ENCODE measurements around the gene CYB561A3. TPM values are rescaled to one million over a fixed set of nuclear protein-coding genes. Genes with fewer than 3 reads are reported as not detected.

Gene CYB561A3
- total and polyA plus RNA-seq, 2 of the 13 experiments (the other 11 are each of a cell fraction or from before 2014, with no cell fraction given), result 11.4 to 14.9 TPM

GRCh38 chr11:61332797-61333549 lies 28.7 kb downstream of the CYB561A3 start, which contains the start of the genes DDB1 and TKFC (continued):
- TF ChIP-seq NFYB (CRISPR knock-in tag; IDR thresholded peaks at IDR 0.05), result peak; percentile 65
- peak; percentile 87 for TF ChIP-seq ZNF788 (CRISPR knock-in tag; IDR thresholded peaks at IDR 0.05; ENCODE audit: borderline replicate concordance)
- TF ChIP-seq ZNF703 (CRISPR knock-in tag; IDR thresholded peaks at IDR 0.05; ENCODE audit: borderline replicate concordance), result peak; percentile 50; the same call in 1 of the 2 replicates
- TF ChIP-seq, protein P1, sequence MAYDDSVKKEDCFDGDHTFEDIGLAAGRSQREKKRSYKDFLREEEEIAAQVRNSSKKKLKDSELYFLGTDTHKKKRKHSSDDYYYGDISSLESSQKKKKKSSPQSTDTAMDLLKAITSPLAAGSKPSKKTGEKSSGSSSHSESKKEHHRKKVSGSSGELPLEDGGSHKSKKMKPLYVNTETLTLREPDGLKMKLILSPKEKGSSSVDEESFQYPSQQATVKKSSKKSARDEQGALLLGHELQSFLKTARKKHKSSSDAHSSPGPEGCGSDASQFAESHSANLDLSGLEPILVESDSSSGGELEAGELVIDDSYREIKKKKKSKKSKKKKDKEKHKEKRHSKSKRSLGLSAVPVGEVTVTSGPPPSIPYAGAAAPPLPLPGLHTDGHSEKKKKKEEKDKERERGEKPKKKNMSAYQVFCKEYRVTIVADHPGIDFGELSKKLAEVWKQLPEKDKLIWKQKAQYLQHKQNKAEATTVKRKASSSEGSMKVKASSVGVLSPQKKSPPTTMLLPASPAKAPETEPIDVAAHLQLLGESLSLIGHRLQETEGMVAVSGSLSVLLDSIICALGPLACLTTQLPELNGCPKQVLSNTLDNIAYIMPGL (CRISPR knock-in tag; IDR thresholded peaks at IDR 0.05; ENCODE audit: borderline replicate concordance in 1 of 2, low read depth in 1 of 2), result peak; percentile 83 to 90
- TF ChIP-seq ZNF543 (CRISPR knock-in tag; IDR thresholded peaks at IDR 0.05), result peak; percentile 92; the same call in 1 of the 2 replicates
- no peak for TF ChIP-seq PCBP2 (optimal IDR thresholded peaks at IDR 0.05; ENCODE audit: low read depth, low read length, poor library complexity, severe bottlenecking)
- TF ChIP-seq GTF2F1 (IDR thresholded peaks at IDR 0.05; ENCODE audit: low read length), result 0 out of 2 replicates have a peak, but pooled peaks have one; percentile 62
- TF ChIP-seq ZFP41 (CRISPR knock-in tag; IDR thresholded peaks at IDR 0.05; ENCODE audit: borderline replicate concordance), result peak; percentile 80; the same call in 1 of the 2 replicates
- TF ChIP-seq GATAD2A (CRISPR knock-in tag; IDR thresholded peaks at IDR 0.05), result 0 out of 2 replicates have a peak, but pooled peaks have one; percentile 33
- no peak for TF ChIP-seq ZNF275 (CRISPR knock-in tag; IDR thresholded peaks at IDR 0.05; ENCODE audit: borderline replicate concordance)
- TF ChIP-seq THYN1 (CRISPR knock-in tag; IDR thresholded peaks at IDR 0.05; ENCODE audit: borderline replicate concordance, low read depth), result 0 out of 2 replicates have a peak, but pooled peaks have one; percentile 65
- TF ChIP-seq SAFB2 (CRISPR knock-in tag; IDR thresholded peaks at IDR 0.05; ENCODE audit: borderline replicate concordance, low read depth), result no peak; the same call in 1 of the 2 replicates
- no peak for TF ChIP-seq ZNF362 (CRISPR knock-in tag; IDR thresholded peaks at IDR 0.05; ENCODE audit: borderline replicate concordance)
- peak; percentile 58; the same call in 1 of the 2 replicates for TF ChIP-seq KLF12 (CRISPR knock-in tag; IDR thresholded peaks at IDR 0.05; ENCODE audit: borderline replicate concordance)
- TF ChIP-seq ZNF260 (CRISPR knock-in tag; IDR thresholded peaks at IDR 0.05; ENCODE audit: borderline replicate concordance, low read depth), result no peak
- peak; percentile 77 for TF ChIP-seq ZNF343 (CRISPR knock-in tag; IDR thresholded peaks at IDR 0.05)
- TF ChIP-seq, protein P2, sequence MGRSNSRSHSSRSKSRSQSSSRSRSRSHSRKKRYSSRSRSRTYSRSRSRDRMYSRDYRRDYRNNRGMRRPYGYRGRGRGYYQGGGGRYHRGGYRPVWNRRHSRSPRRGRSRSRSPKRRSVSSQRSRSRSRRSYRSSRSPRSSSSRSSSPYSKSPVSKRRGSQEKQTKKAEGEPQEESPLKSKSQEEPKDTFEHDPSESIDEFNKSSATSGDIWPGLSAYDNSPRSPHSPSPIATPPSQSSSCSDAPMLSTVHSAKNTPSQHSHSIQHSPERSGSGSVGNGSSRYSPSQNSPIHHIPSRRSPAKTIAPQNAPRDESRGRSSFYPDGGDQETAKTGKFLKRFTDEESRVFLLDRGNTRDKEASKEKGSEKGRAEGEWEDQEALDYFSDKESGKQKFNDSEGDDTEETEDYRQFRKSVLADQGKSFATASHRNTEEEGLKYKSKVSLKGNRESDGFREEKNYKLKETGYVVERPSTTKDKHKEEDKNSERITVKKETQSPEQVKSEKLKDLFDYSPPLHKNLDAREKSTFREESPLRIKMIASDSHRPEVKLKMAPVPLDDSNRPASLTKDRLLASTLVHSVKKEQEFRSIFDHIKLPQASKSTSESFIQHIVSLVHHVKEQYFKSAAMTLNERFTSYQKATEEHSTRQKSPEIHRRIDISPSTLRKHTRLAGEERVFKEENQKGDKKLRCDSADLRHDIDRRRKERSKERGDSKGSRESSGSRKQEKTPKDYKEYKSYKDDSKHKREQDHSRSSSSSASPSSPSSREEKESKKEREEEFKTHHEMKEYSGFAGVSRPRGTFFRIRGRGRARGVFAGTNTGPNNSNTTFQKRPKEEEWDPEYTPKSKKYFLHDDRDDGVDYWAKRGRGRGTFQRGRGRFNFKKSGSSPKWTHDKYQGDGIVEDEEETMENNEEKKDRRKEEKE (IDR thresholded peaks at IDR 0.05), result no peak
- TF ChIP-seq HHEX (CRISPR knock-in tag; IDR thresholded peaks at IDR 0.05), result no peak
- peak; percentile 98 for TF ChIP-seq PHF8 (CRISPR knock-in tag; IDR thresholded peaks at IDR 0.05)
- 0 out of 2 replicates have a peak, but pooled peaks have one; percentile 58 for TF ChIP-seq ZNF841 (CRISPR knock-in tag; IDR thresholded peaks at IDR 0.05; ENCODE audit: borderline replicate concordance)
- TF ChIP-seq ZNF383 (CRISPR knock-in tag; IDR thresholded peaks at IDR 0.05; ENCODE audit: borderline replicate concordance), result no peak

Data from HepG2 (cell line).